Prostate gland (tissue), 2 donors: ENCODE data around the gene HBZ.

ENCODE experiments used
- POLR2A ChIP-seq: fragments of 450-650 bp; IDR thresholded peaks from one replicate; pipeline ENCODE4 v1.6.1; 2016; ENCODE audit warnings: antibody characterized with exemption, mild to moderate bottlenecking
- TF ChIP-seq, protein P1 (sequence below), 4 experiments: fragments of 200-600 bp in 2 of 4; fragments of 450-650 bp in 2 of 4; sonication (generic) in 2 of 4; IDR thresholded peaks; 1 replicate in 3 of 4; 2 replicates in 1 of 4; pipeline ENCODE4 v1.5.1; 2016 to 2019; ENCODE audit warnings: antibody characterized with exemption in 4 of 4, mild to moderate bottlenecking in 2 of 4, moderate library complexity in 2 of 4

GRCh38 chr16:159136-159849 is 6.8 kb downstream of the HBZ start:
- TF ChIP-seq, protein P1, sequence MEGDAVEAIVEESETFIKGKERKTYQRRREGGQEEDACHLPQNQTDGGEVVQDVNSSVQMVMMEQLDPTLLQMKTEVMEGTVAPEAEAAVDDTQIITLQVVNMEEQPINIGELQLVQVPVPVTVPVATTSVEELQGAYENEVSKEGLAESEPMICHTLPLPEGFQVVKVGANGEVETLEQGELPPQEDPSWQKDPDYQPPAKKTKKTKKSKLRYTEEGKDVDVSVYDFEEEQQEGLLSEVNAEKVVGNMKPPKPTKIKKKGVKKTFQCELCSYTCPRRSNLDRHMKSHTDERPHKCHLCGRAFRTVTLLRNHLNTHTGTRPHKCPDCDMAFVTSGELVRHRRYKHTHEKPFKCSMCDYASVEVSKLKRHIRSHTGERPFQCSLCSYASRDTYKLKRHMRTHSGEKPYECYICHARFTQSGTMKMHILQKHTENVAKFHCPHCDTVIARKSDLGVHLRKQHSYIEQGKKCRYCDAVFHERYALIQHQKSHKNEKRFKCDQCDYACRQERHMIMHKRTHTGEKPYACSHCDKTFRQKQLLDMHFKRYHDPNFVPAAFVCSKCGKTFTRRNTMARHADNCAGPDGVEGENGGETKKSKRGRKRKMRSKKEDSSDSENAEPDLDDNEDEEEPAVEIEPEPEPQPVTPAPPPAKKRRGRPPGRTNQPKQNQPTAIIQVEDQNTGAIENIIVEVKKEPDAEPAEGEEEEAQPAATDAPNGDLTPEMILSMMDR (IDR thresholded peaks at IDR 0.05), result no peak
- no peak for TF ChIP-seq POLR2A
